GM23338 (cell line): ENCODE data around the gene KYNU.

Source experiments
- EZH2 ChIP-seq: fragments of 200-600 bp; sonication (generic); IDR thresholded peaks from one replicate; pipeline ENCODE4 v1.8.0; 2017; ENCODE audit warnings: antibody characterized with exemption, mild to moderate bottlenecking, low read depth; ENCODE audit not compliant: unreplicated experiment
- JUNB ChIP-seq: IDR thresholded peaks from one replicate; pipeline ENCODE4 v1.6.1; 2016; ENCODE audit warnings: antibody characterized with exemption; ENCODE audit not compliant: unreplicated experiment
- TF ChIP-seq, protein P1 (sequence below), 2 experiments: fragments of 200-600 bp in 1 of 2; sonication (generic) in 1 of 2; conservative IDR thresholded peaks; 2 replicates each; pipeline versions ENCODE4 v1.5.1 to v1.6.1; 2016 to 2017; ENCODE audit warnings: antibody characterized with exemption in 2 of 2, low read depth in 2 of 2, mild to moderate bottlenecking in 2 of 2, moderate library complexity in 1 of 2
- TF ChIP-seq, protein P2 (sequence below): IDR thresholded peaks from one replicate; pipeline ENCODE4 v1.6.1; 2018; ENCODE audit warnings: antibody characterized with exemption; ENCODE audit not compliant: unreplicated experiment
- TF ChIP-seq, protein P3 (sequence below): fragments of 250-450 bp; sonication (Bioruptor Pico); IDR thresholded peaks from 2 replicates; pipeline ENCODE4 v1.5.0; 2020; ENCODE audit warnings: mild to moderate bottlenecking, moderate library complexity

DNA sequence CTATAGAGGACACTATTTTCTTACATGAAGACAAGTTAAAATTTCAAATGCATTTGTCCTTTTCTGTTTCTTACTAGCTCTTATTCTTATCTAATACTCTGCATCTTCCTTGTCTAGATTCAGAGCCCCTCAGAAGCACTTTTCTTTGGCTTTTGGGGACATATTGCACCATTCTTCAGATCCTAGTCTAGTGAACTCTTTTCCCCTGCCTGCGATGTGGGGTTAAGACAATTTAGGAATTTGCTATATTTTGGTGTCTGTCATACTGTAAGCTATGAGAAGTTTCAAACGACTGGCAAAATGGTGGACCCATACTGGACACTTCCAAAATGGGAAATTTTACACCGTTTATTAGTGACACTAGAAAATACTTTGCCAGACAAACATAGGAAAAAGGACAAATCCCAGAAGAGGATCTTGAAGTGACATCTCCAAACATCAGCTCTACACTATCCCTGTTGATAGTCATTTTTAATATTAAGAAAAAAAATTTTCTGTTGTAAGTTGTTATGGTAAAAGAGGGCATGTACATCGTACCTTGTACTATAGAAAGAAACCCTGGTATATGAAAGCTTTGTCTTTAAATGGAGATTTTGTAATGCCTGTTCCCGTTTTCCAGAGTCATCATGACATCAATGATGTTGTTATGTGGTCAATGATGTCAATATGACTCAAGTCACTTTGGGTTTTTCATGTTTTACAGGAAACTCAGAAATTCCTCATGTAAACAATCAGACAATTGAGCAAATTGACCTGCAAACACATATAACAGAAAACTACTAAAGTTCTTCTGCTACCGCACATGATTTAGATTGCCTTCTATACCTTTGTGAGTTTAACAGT is 4.4 kb upstream of the KYNU start:
- TF ChIP-seq, protein P1, sequence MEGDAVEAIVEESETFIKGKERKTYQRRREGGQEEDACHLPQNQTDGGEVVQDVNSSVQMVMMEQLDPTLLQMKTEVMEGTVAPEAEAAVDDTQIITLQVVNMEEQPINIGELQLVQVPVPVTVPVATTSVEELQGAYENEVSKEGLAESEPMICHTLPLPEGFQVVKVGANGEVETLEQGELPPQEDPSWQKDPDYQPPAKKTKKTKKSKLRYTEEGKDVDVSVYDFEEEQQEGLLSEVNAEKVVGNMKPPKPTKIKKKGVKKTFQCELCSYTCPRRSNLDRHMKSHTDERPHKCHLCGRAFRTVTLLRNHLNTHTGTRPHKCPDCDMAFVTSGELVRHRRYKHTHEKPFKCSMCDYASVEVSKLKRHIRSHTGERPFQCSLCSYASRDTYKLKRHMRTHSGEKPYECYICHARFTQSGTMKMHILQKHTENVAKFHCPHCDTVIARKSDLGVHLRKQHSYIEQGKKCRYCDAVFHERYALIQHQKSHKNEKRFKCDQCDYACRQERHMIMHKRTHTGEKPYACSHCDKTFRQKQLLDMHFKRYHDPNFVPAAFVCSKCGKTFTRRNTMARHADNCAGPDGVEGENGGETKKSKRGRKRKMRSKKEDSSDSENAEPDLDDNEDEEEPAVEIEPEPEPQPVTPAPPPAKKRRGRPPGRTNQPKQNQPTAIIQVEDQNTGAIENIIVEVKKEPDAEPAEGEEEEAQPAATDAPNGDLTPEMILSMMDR (conservative IDR thresholded peaks at IDR 0.05; ENCODE audit: low read depth in 2 of 2) = no peak
- TF ChIP-seq EZH2 = no peak
- TF ChIP-seq, protein P2, sequence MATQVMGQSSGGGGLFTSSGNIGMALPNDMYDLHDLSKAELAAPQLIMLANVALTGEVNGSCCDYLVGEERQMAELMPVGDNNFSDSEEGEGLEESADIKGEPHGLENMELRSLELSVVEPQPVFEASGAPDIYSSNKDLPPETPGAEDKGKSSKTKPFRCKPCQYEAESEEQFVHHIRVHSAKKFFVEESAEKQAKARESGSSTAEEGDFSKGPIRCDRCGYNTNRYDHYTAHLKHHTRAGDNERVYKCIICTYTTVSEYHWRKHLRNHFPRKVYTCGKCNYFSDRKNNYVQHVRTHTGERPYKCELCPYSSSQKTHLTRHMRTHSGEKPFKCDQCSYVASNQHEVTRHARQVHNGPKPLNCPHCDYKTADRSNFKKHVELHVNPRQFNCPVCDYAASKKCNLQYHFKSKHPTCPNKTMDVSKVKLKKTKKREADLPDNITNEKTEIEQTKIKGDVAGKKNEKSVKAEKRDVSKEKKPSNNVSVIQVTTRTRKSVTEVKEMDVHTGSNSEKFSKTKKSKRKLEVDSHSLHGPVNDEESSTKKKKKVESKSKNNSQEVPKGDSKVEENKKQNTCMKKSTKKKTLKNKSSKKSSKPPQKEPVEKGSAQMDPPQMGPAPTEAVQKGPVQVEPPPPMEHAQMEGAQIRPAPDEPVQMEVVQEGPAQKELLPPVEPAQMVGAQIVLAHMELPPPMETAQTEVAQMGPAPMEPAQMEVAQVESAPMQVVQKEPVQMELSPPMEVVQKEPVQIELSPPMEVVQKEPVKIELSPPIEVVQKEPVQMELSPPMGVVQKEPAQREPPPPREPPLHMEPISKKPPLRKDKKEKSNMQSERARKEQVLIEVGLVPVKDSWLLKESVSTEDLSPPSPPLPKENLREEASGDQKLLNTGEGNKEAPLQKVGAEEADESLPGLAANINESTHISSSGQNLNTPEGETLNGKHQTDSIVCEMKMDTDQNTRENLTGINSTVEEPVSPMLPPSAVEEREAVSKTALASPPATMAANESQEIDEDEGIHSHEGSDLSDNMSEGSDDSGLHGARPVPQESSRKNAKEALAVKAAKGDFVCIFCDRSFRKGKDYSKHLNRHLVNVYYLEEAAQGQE = no peak
- no peak for TF ChIP-seq JUNB
- TF ChIP-seq, protein P3, sequence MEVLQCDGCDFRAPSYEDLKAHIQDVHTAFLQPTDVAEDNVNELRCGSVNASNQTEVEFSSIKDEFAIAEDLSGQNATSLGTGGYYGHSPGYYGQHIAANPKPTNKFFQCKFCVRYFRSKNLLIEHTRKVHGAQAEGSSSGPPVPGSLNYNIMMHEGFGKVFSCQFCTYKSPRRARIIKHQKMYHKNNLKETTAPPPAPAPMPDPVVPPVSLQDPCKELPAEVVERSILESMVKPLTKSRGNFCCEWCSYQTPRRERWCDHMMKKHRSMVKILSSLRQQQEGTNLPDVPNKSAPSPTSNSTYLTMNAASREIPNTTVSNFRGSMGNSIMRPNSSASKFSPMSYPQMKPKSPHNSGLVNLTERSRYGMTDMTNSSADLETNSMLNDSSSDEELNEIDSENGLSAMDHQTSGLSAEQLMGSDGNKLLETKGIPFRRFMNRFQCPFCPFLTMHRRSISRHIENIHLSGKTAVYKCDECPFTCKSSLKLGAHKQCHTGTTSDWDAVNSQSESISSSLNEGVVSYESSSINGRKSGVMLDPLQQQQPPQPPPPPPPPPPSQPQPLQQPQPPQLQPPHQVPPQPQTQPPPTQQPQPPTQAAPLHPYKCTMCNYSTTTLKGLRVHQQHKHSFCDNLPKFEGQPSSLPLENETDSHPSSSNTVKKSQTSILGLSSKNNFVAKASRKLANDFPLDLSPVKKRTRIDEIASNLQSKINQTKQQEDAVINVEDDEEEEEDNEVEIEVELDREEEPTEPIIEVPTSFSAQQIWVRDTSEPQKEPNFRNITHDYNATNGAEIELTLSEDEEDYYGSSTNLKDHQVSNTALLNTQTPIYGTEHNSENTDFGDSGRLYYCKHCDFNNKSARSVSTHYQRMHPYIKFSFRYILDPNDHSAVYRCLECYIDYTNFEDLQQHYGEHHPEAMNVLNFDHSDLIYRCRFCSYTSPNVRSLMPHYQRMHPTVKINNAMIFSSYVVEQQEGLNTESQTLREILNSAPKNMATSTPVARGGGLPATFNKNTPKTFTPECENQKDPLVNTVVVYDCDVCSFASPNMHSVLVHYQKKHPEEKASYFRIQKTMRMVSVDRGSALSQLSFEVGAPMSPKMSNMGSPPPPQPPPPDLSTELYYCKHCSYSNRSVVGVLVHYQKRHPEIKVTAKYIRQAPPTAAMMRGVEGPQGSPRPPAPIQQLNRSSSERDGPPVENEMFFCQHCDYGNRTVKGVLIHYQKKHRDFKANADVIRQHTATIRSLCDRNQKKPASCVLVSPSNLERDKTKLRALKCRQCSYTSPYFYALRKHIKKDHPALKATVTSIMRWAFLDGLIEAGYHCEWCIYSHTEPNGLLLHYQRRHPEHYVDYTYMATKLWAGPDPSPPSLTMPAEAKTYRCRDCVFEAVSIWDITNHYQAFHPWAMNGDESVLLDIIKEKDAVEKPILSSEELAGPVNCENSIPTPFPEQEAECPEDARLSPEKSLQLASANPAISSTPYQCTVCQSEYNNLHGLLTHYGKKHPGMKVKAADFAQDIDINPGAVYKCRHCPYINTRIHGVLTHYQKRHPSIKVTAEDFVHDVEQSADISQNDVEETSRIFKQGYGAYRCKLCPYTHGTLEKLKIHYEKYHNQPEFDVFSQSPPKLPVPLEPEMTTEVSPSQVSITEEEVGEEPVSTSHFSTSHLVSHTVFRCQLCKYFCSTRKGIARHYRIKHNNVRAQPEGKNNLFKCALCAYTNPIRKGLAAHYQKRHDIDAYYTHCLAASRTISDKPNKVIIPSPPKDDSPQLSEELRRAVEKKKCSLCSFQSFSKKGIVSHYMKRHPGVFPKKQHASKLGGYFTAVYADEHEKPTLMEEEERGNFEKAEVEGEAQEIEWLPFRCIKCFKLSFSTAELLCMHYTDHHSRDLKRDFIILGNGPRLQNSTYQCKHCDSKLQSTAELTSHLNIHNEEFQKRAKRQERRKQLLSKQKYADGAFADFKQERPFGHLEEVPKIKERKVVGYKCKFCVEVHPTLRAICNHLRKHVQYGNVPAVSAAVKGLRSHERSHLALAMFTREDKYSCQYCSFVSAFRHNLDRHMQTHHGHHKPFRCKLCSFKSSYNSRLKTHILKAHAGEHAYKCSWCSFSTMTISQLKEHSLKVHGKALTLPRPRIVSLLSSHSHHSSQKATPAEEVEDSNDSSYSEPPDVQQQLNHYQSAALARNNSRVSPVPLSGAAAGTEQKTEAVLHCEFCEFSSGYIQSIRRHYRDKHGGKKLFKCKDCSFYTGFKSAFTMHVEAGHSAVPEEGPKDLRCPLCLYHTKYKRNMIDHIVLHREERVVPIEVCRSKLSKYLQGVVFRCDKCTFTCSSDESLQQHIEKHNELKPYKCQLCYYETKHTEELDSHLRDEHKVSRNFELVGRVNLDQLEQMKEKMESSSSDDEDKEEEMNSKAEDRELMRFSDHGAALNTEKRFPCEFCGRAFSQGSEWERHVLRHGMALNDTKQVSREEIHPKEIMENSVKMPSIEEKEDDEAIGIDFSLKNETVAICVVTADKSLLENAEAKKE (CRISPR knock-in tag) = no peak
